NB4 (cell line): ENCODE data around the gene SPP1.

Experiments
- DNase-seq: peaks from one replicate; pipeline ENCODE4 v3.0.0; 2010; ENCODE audit warnings: low read depth
- H3K4me3 ChIP-seq: one replicate; pipeline ENCODE4 v1.5.1; 2011; ENCODE audit warnings: mild to moderate bottlenecking, low read depth, low read length, moderate library complexity
- CTCF ChIP-seq: IDR thresholded peaks from one replicate; pipeline ENCODE4 v1.5.1; 2012; ENCODE audit warnings: low read depth, low read length
- MAX ChIP-seq: IDR thresholded peaks from 2 replicates; pipeline ENCODE4 v1.6.1; 2011; ENCODE audit warnings: low read depth, low read length
- MYC ChIP-seq: IDR thresholded peaks from 2 replicates; pipeline ENCODE4 v1.6.1; 2011; ENCODE audit warnings: low read depth, low read length
- POLR2A ChIP-seq: IDR thresholded peaks from 2 replicates; pipeline ENCODE4 v1.6.1; 2011; ENCODE audit warnings: mild to moderate bottlenecking; ENCODE audit not compliant: insufficient read length; ENCODE audit errors: extremely low read depth

Gene SPP1

GRCh38 chr4:88008743-88009171 lies 33.2 kb downstream of the SPP1 start:
- DNase-seq = peak; percentile 38
- TF ChIP-seq MYC = no peak
- no peak for TF ChIP-seq MAX
- no peak for TF ChIP-seq POLR2A
- no peak for TF ChIP-seq CTCF
- peak overlapping the region; percentile 82 for H3K4me3 ChIP-seq

- H3K4me3 ChIP-seq = no peak overlapping the region
- no peak for DNase-seq
- no peak for TF ChIP-seq MAX
- TF ChIP-seq POLR2A = no peak
- no peak for TF ChIP-seq MYC
- no peak for TF ChIP-seq CTCF
Measured at GRCh38 chr4:88009871-88010270, 34.4 kb downstream of the SPP1 start.

GRCh38 chr4:88010966-88011365 lies 35.5 kb downstream of the SPP1 start:
- DNase-seq = no peak
- H3K4me3 ChIP-seq = no peak overlapping the region
- no peak for TF ChIP-seq MYC
- TF ChIP-seq CTCF = no peak
- TF ChIP-seq MAX = no peak
- no peak for TF ChIP-seq POLR2A

DNA sequence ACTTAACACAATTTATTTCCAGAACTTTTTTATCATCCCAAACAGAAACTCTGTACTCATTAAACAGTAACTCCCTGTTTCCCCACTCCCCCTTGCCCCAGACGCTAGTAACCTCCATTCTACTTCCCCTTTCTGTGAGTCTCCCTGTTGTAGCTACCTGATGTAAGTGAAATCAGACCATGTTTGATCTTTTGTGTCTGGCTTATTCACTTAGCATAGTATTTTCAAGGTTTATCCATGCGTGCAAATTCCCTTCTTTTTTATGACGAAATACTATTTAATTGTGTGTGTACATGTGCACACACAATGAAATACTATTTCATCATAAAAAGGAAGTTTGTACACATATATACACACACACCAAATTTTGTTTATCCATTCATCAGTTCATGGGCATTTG lies 37.1 kb downstream of the SPP1 start:
- no peak overlapping the region for H3K4me3 ChIP-seq
- DNase-seq = peak; percentile 77
- no peak for TF ChIP-seq MAX
- TF ChIP-seq CTCF = no peak
- TF ChIP-seq POLR2A = no peak
- TF ChIP-seq MYC = no peak

- no peak overlapping the region for H3K4me3 ChIP-seq
- no peak for TF ChIP-seq MAX
- TF ChIP-seq POLR2A = no peak
- no peak for TF ChIP-seq CTCF
- TF ChIP-seq MYC = no peak
- DNase-seq = no peak
Measured at GRCh38 chr4:88014386-88014905, 38.9 kb downstream of the SPP1 start.
